ENCODE measurements around the gene EEPD1.
A peak's percentile ranks its signal among the peaks of the same experiment; 100 is the strongest.

Gene EEPD1

DNA sequence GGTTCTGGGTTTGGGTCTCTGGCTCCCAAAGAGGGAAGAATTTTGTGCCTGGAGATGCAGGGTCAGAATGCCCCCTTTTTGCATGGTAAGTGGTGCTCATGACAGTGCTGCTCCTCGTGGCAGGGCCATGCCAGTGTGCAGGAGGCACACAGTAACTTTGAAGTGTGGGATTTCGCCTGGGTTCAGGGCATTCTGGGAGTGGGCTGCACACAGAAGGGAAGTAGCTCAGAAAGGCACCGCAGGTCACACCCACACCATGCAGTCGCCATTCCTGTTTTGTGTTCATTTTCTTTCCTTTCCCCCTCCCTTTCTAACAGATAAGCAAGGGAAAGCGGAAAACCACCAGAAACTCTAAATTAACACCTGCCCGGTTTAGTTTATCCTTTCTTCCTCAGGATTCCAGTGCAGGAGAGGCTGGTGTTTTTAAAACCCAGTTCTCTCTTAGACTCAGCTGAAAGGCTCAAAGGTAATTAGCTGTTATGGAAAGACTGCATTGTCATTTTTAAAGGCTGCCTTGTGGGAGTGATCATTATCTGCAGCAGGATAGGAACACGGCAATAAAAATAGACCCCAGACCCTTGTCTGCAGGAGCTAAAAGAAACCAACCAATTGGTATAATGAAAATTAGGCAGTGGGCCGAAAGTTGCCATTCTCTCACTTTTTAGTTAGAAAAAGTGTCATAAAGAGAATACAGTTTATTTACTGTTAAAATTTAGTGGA is 50.2 kb downstream of the EEPD1 start:
- Mint-ChIP-seq H3K36me3 (ENCODE audit: low read depth) (no peaks in the 10 kb centered on the region), H3K9me3 (peaks cover 7% of the 10 kb centered on the region), H3K27me3 (ENCODE audit: low read depth, poor library complexity) (no peaks in the 10 kb centered on the region), H3K4me3 (no peak overlapping the region), H3K4me1 (peaks cover 78% of the 10 kb centered on the region), H3K27ac (peak overlapping the region; percentile 95)
- TF ChIP-seq, protein P1, sequence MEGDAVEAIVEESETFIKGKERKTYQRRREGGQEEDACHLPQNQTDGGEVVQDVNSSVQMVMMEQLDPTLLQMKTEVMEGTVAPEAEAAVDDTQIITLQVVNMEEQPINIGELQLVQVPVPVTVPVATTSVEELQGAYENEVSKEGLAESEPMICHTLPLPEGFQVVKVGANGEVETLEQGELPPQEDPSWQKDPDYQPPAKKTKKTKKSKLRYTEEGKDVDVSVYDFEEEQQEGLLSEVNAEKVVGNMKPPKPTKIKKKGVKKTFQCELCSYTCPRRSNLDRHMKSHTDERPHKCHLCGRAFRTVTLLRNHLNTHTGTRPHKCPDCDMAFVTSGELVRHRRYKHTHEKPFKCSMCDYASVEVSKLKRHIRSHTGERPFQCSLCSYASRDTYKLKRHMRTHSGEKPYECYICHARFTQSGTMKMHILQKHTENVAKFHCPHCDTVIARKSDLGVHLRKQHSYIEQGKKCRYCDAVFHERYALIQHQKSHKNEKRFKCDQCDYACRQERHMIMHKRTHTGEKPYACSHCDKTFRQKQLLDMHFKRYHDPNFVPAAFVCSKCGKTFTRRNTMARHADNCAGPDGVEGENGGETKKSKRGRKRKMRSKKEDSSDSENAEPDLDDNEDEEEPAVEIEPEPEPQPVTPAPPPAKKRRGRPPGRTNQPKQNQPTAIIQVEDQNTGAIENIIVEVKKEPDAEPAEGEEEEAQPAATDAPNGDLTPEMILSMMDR (IDR thresholded peaks at IDR 0.05), result no peak
- DNase-seq, result no peak

DNA sequence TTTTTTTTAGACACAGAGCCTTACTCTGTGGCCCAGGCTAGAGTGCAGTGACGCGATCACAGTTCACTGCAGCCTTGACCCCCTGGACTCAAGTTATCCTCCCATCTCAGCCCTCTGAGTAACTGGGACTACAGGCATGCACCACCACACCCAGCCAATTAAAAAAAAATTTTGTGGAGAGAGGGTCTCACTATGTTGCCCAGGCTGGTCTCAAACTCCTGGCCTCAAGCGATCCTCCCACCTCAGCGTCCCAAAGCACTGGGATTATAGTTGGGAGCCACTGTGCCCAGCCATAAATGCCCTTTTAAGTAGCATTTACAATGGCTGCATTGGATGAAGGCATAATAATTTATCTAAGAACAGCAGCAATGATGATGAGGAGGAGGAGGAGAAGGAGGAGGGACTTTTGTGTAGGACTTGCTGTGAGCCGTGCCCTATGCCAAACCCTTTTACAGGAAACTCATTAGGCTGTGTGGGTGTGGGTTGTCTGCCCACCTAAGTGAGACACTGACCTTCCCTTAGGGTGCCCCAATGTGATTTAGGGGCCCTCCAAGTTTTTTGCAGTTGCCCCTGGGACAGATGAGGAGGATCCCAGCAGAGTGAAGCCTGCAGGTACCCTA is 51.1 kb downstream of the EEPD1 start:
- H3K27ac Mint-ChIP-seq, result peak overlapping the region; percentile 95
- H3K27me3 Mint-ChIP-seq (ENCODE audit: low read depth, poor library complexity), result no peaks in the 10 kb centered on the region
- TF ChIP-seq, protein P1 (IDR thresholded peaks at IDR 0.05), result no peak
- peaks cover 85% of the 10 kb centered on the region for H3K4me1 Mint-ChIP-seq
- no peaks in the 10 kb centered on the region for H3K36me3 Mint-ChIP-seq (ENCODE audit: low read depth)
- peaks cover under 1% of the 10 kb centered on the region for H3K9me3 Mint-ChIP-seq
- DNase-seq, result no peak
- H3K4me3 Mint-ChIP-seq, result peak overlapping the region; percentile 36

DNA sequence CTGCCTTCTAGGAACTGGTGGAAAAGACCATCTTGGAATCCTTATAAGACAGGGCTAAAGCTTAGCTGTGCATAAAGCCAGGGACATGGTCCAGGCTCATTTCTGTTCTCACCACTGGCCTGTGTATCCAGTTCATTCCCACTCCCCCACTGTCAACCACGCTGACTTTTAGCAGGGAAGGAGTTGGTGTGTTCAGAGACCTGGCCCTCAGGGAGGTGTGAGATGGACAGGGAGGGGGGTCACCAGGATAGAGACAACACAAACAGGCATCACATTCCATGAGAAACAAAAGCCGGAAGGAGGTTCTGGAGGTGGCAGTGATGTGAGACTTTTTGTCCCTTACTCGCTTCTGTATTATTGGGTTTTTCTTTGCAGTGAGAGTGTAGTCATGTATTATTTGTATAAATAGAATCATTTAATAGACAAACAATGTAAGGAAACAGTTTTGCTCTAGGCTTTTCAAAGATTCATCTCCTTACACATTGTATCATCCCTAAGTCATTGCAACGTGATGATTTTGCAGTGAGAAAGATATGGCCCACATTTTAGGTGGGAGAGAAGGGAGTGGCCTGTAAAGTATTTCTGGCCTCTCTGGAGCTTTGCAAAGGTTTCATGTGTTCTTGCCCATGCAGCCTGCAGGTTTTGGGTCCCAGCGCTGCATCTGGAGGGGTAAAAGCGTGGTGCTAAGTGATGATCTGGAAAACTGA is 52.0 kb downstream of the EEPD1 start:
- H3K27ac Mint-ChIP-seq, result peak overlapping the region; percentile 95
- TF ChIP-seq, protein P1 (IDR thresholded peaks at IDR 0.05), result no peak
- DNase-seq, result no peak

DNA sequence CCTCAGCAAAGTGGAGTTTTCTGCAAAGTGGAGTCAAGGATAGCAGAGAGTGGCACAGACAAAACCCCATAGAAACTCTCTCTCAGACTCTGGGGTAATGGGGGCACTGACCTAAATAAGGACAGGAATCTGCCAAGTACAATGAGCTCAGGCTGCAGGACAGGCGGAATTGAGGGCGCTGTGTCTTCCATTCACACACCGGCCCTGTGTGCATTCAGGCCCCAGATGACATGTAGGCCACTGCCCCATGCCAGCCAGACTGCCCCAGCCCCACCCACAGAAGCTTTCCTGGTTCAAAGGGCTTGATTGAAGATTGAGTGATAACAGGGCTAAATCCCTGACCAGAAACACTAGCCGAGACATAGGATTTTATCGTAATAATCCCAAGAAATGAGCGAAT is 52.7 kb downstream of the EEPD1 start:
- Mint-ChIP-seq H3K27me3 (ENCODE audit: low read depth, poor library complexity) (no peaks in the 10 kb centered on the region), H3K9me3 (no peaks in the 10 kb centered on the region), H3K4me1 (peaks cover 98% of the 10 kb centered on the region), H3K4me3 (no peak overlapping the region), H3K36me3 (ENCODE audit: low read depth) (no peaks in the 10 kb centered on the region), H3K27ac (peak overlapping the region; percentile 95)
- TF ChIP-seq, protein P1 (IDR thresholded peaks at IDR 0.05), result no peak
- DNase-seq, result no peak

More for the DNA sequence above, 52.0 kb downstream of the EEPD1 start:
- H3K27me3 Mint-ChIP-seq (ENCODE audit: low read depth, poor library complexity), result no peaks in the 10 kb centered on the region
- H3K4me1 Mint-ChIP-seq, result peaks cover 94% of the 10 kb centered on the region
- no peaks in the 10 kb centered on the region for H3K36me3 Mint-ChIP-seq (ENCODE audit: low read depth)
- no peaks in the 10 kb centered on the region for H3K9me3 Mint-ChIP-seq
- peak overlapping the region; percentile 23 for H3K4me3 Mint-ChIP-seq

DNA sequence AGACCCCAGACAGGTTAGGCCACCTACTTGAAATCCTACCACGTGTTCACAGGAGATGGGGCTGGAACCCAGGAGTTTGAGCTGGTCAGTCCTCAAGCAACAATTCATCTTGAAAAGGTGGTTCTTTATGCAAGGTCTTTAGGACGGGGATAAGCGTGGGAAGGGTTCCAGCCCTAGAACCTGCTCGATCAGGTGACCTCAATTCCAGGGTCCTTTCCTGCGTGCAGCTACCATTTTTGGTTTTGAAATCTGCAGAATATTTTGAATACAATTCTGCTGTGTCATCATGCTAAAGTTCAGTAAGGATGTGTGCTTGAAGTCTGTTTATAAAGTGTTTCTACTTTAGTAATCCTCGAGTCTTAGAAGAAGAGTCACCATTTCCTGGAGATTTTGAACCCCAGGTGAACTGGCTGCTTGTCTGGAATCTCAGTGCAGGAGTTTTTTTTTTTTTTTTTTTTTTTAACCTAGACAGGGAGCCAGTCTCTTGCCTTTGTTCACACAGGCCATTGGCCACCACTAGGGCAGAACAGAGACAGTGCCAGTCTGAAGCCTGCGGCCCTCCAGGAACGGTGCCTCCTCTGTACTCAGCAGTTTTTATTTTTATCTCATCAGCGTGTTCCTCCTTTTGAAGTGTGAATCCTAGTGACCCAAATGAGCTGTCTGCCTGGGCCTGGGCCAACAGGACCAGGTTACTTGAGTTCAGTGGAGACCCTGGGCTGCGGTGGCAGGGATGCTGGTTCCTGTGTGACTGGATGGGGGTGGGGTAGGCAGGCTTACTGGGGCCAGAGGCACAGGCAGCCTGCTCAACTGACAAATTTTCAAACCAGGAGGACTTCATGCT is 54.6 kb downstream of the EEPD1 start:
- peaks cover 87% of the 10 kb centered on the region for H3K4me1 Mint-ChIP-seq
- no peaks in the 10 kb centered on the region for H3K9me3 Mint-ChIP-seq
- H3K4me3 Mint-ChIP-seq, result no peak overlapping the region
- DNase-seq, result no peak
- H3K36me3 Mint-ChIP-seq (ENCODE audit: low read depth), result peaks cover 4% of the 10 kb centered on the region
- no peaks in the 10 kb centered on the region for H3K27me3 Mint-ChIP-seq (ENCODE audit: low read depth, poor library complexity)
- H3K27ac Mint-ChIP-seq, result peak overlapping the region; percentile 44
- TF ChIP-seq, protein P1 (IDR thresholded peaks at IDR 0.05), result no peak
